ENCODE results near the gene IGFBP5.
A peak's percentile ranks its signal among the peaks of the same experiment; 100 is the strongest.

DNA sequence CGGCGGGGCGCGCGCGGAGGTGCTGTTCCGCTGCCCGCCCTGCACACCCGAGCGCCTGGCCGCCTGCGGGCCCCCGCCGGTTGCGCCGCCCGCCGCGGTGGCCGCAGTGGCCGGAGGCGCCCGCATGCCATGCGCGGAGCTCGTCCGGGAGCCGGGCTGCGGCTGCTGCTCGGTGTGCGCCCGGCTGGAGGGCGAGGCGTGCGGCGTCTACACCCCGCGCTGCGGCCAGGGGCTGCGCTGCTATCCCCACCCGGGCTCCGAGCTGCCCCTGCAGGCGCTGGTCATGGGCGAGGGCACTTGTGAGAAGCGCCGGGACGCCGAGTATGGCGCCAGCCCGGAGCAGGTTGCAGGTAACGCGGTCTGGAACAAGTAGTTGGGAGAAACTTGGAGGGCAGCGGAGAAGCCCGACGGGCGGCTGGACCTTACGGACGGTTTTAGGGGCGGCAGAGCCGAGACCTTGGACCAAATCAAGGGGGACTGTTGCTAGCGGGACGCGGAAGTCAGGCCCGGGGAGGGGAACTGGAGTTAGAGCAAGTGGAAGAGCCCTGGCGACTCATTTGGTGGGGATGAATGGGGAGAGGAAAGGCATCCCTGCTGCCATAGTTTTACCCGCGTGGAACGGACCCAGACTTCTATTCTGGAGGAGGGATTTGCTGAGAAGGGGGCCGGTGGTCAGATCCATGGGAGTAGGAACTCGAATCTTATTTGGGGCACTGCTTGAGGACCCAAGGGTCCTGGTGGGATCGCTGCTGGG lies 61.6 kb downstream of the IGFBP5 start:
- TF ChIP-seq, protein P1, sequence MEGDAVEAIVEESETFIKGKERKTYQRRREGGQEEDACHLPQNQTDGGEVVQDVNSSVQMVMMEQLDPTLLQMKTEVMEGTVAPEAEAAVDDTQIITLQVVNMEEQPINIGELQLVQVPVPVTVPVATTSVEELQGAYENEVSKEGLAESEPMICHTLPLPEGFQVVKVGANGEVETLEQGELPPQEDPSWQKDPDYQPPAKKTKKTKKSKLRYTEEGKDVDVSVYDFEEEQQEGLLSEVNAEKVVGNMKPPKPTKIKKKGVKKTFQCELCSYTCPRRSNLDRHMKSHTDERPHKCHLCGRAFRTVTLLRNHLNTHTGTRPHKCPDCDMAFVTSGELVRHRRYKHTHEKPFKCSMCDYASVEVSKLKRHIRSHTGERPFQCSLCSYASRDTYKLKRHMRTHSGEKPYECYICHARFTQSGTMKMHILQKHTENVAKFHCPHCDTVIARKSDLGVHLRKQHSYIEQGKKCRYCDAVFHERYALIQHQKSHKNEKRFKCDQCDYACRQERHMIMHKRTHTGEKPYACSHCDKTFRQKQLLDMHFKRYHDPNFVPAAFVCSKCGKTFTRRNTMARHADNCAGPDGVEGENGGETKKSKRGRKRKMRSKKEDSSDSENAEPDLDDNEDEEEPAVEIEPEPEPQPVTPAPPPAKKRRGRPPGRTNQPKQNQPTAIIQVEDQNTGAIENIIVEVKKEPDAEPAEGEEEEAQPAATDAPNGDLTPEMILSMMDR (conservative IDR thresholded peaks at IDR 0.05; ENCODE audit: low read depth, low read length), result no peak
- peak; percentile 12 for TF ChIP-seq EZH2 (IDR thresholded peaks at IDR 0.05; ENCODE audit: low read length, unreplicated experiment)
- no peak for TF ChIP-seq EZH2phosphoT487 (IDR thresholded peaks at IDR 0.05; ENCODE audit: borderline replicate concordance, low read length)

All from PC-3 (cell line).